Islet of Langerhans (tissue), 1 donor: ENCODE data around the gene KIF25.

Source experiments
- FAIRE-seq: peaks from one replicate; lab custom pipeline; 2011; peaks lifted over from hg19 to GRCh38; lab: Jason Lieb, UNC

The KIF25 gene

GRCh38 chr6:168090064-168090690 lies 92.7 kb downstream of the KIF25 start:
- no peak for FAIRE-seq

DNA sequence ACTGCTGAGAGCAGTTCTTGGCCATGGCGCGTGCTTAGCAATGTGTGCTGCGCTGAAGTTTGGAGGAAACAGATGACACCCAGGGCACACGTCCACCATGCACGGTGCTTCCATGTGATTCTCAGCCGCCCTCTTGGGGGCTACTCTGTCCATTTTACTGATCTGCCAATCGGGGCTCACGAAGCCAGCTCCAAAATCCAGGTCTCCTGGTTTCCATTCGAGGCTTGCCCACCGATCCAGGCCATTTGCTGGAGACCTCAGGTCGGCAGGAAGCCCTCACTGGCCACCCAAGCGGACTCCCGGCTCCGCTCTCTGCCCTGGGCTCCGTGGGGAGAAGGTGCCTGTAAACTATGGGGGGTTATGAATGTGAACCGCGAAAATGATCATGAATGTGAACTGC lies 93.2 kb downstream of the KIF25 start:
- FAIRE-seq = no peak

DNA sequence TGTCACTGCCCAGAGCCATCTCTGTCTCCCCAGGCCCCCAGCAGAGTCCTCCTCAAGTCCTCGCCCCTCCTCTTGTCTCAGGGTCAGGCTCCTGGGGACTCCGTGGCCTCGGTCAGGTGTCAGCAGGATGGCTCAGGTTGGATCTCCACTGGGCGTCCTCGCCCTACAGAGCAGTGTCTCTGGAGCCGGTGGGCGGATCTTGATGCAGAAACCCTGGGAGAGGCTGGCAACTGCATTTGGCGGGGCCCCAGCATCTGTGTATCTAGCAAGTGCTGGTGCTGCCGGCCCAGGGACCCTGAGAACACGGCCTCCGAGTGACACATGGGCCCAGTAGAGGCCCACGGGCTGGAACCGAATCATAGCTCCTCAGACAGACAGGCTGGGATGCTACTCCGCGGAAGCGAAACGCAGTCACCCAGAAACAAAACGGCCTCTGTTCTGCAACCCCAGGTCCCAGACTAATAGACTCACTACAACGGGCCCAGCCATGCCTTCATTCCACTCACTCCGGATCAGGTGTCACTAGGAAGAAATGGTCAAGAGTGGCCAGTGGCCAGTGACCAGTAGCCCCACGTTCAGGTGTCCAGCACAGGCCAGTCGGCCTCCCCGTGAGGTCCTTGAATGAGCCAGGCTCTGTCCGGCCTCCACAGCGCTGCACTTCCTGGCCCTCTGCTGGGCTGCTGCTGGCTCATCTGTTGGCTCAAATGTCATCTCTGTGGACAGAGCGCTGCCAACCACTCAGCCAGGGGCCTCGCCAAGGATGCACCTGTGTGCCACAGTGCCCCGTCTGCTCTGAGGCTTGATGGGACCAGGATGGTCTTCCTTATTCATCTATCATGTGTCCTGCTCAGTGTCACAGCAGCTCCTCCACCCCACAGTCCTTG lies 94.2 kb downstream of the KIF25 start:
- FAIRE-seq = no peak

DNA sequence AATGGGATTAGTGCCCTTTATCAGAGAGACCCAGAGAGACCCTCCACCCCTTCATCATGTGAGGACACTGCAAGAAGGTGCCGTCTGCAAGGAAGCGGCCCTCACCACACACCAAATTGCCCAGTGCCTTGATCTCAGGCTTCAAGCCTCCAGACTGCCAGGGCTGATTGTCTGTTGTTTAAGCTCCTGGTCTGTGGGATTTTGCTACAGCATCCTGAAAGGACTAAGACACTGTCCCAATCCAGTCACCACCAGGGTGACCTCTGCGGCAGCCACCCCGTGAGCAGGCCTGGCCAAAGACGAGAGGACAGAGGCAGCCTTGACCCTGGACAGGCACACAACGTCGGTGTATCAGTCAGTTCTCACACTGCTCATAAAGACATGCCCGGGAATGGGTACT lies 95.1 kb downstream of the KIF25 start:
- no peak for FAIRE-seq

DNA sequence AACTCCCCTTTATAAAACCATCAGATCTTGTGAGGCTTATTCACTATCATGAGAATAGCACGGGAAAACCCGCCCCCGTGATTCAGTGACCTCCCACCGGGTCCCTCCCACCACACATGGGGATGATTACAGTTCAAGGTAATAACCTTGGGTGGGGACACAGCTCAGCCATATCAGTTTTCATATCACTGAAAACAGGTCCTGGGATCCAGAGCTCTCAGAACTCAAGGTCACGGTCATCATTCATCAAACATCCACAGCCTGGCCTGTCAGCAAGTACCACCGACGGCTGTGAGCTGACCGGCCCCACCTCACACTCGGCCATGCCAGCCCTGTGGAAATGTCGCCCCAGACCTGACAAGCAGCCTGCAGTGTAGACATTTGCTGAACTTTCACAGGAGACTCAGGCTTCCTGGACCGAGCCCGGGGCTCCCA lies 95.6 kb downstream of the KIF25 start:
- FAIRE-seq = no peak

DNA sequence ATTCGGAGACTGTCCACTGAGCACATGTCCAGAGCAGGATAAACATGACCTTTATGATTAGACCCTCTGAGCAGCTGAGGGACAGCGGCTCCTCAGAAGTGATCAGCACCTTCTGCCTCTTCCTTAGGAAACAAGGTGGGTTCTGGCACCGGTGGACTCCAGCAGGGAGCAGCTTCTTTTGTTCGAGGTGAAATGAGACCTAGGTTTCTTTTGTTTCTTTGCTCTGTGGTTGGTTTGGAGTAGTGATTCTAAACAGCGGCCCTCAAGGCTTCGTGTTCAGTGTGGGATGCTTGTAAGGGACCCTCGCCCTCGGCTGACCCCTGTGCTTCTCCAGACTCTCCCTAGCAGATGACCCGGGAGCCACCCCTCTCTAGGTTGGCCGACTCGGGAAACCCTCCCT lies 96.2 kb downstream of the KIF25 start:
- no peak for FAIRE-seq
